Measurements from ENCODE around the gene KCNG3. TPM values are rescaled to one million over a fixed set of nuclear protein-coding genes. Genes with fewer than 3 reads are reported as not detected.

KCNG3 gene
- total RNA-seq, 2 donors from 2014 or later, result 1.8 to 6.9 TPM

- Histone ChIP-seq H3K36me3 (replicated peaks in 1 of 2; ENCODE audit: insufficient read depth in 1 of 2, low read depth in 2 of 2) (no peaks in the 10 kb centered on the region), H3K27me3 (peaks cover 0 to 2% of the 10 kb centered on the region in 2 donors), H3K4me1 (peaks cover 23% of the 10 kb centered on the region), H3K4me3 (no peak overlapping the region), H3K27ac (no peak overlapping the region), H3K9me3 (no peaks in the 10 kb centered on the region)
- intact Hi-C loops (cut with DNase I), result no loop called here
- ATAC-seq (no peak), DNase-seq (no peak)
- TF ChIP-seq CTCF (IDR thresholded peaks at IDR 0.05) (no peak), POLR2A (IDR thresholded peaks at IDR 0.05) (no peak)
- WGBS, 2 donors, result 81 to 83% methylated on average over 3 of the region's 3 CpGs
Measured at GRCh38 chr2:42498497-42498896, 4.7 kb upstream of the KCNG3 start.

GRCh38 chr2:42495611-42496010 is 1.8 kb upstream of the KCNG3 start:
- peaks cover 0 to 8% of the 10 kb centered on the region in 2 donors for H3K27me3 ChIP-seq
- H3K4me1 ChIP-seq, result peaks cover 28% of the 10 kb centered on the region
- H3K9me3 ChIP-seq, result peaks cover 0 to 5% (median 0%) of the 10 kb centered on the region in 3 donors
- intact Hi-C loops (cut with DNase I), result no loop called here
- H3K36me3 ChIP-seq (replicated peaks in 1 of 2; ENCODE audit: insufficient read depth in 1 of 2, low read depth in 2 of 2), result no peaks in the 10 kb centered on the region
- WGBS, 2 donors, result 49 to 60% methylated on average over 6 of the region's 6 CpGs
- H3K4me3 ChIP-seq, result no peak overlapping the region
- ATAC-seq (no peak), DNase-seq (no peak)
- TF ChIP-seq POLR2A (IDR thresholded peaks at IDR 0.05) (no peak), CTCF (IDR thresholded peaks at IDR 0.05) (no peak)
- no peak overlapping the region for H3K27ac ChIP-seq

- 0% methylated on average over 1 of the region's 1 CpG for WGBS, 2 donors
- peaks cover 0 to 8% of the 10 kb centered on the region in 2 donors for H3K27me3 ChIP-seq
- H3K4me1 ChIP-seq, result peaks cover 28% of the 10 kb centered on the region
- intact Hi-C loops (cut with DNase I), result no loop called here
- TF ChIP-seq CTCF (IDR thresholded peaks at IDR 0.05), result no peak
- no peak overlapping the region for H3K27ac ChIP-seq
- DNase-seq (no peak), ATAC-seq (no peak)
- no peak overlapping the region for H3K4me3 ChIP-seq
- no peaks in the 10 kb centered on the region for H3K36me3 ChIP-seq (replicated peaks in 1 of 2; ENCODE audit: insufficient read depth in 1 of 2, low read depth in 2 of 2)
- peaks cover 0 to 5% (median 0%) of the 10 kb centered on the region in 3 donors for H3K9me3 ChIP-seq
Measured at GRCh38 chr2:42495234-42495581, 1.4 kb upstream of the KCNG3 start.

- intact Hi-C loops (cut with DNase I), result no loop called here
- WGBS, 2 donors, result 1% methylated on average over 29 to 65 of the region's 65 CpGs
- H3K4me1 ChIP-seq, result peaks cover 28% of the 10 kb centered on the region
Measured at GRCh38 chr2:42494355-42495233, 812 bp upstream of the KCNG3 start.

More at GRCh38 chr2:42494355-42495233, 812 bp upstream of the KCNG3 start:
- Histone ChIP-seq H3K4me3 (peak overlapping the region; percentile 10 to 28), H3K36me3 (replicated peaks in 1 of 2; ENCODE audit: insufficient read depth in 1 of 2, low read depth in 2 of 2) (no peaks in the 10 kb centered on the region), H3K9me3 (peaks cover 0 to 5% (median 0%) of the 10 kb centered on the region in 3 donors), H3K27me3 (peaks cover 0 to 8% of the 10 kb centered on the region in 2 donors), H3K27ac (peak overlapping the region in 3 of 4 donors; percentile 37 to 57 (median 50))
- DNase-seq (peak; percentile 74 to 80 (median 78)), ATAC-seq (peak; percentile 72)
- TF ChIP-seq CTCF (IDR thresholded peaks at IDR 0.05), result peak; percentile 77 to 89 (median 84)
- TF ChIP-seq POLR2A (IDR thresholded peaks at IDR 0.05), result peak in 1 of 3 donors; percentile 10
